ENCODE results near the gene ATXN1. TPM values are rescaled to one million over a fixed set of nuclear protein-coding genes. Genes with fewer than 3 reads are reported as not detected.
"Not testable (repeated sequence)": the region's sequence is repeated elsewhere in the genome, so short reads cannot be mapped to it uniquely, and the experiment has no call there.

The ATXN1 gene
- total and polyA plus RNA-seq, 2 of the 13 experiments (the other 11 are each of a cell fraction or from before 2014, with no cell fraction given) = 20.7 to 39.5 TPM

- intact Hi-C loops (cut with micrococcal nuclease; ENCODE audit: unreplicated experiment); H3K27ac ChIP-seq (ENCODE audit: extremely low read length, insufficient read depth, low read length); H4K20me1 ChIP-seq (ENCODE audit: insufficient read depth, low read length); H3K4me1 ChIP-seq (ENCODE audit: insufficient read depth, low read length); H3K36me3 ChIP-seq (replicated peaks in 1 of 2; ENCODE audit: control insufficient read depth in 1 of 2, insufficient read depth in 2 of 2, low read length in 2 of 2); POLR2A ChIA-PET; in situ Hi-C loops (cut with HindIII; ENCODE audit: extremely low pct_ligation_motif_present, low pct_unique_long_range_greater_than_20kb); H3K79me2 ChIP-seq (ENCODE audit: insufficient read depth, low read length); H3K9me3 ChIP-seq (ENCODE audit: low read length); H3K4me3 ChIP-seq (replicated peaks in 1 of 3; ENCODE audit: insufficient read depth in 1 of 3, low read depth in 2 of 3, low read length in 3 of 3); FAIRE-seq; BruUV-seq (replicated peaks); H3K4me2 ChIP-seq (ENCODE audit: low read depth, low read length); H3K9ac ChIP-seq (ENCODE audit: insufficient read depth, low read depth, low read length); CTCF ChIA-PET (ENCODE audit: low intra/inter-chr PET ratio, low total read pairs); ATAC-seq; DNase-seq (ENCODE audit: low spot score); H2AFZ ChIP-seq (ENCODE audit: low read length): not testable (repeated sequence)
- WGBS (ENCODE audit: low lambda C conversion rate) = 45% methylated on average over 12 of the region's 12 CpGs
- peaks cover 6 to 25% of the 10 kb centered on the region in 2 experiments; a peak in 4 of 5 replicates for H3K27me3 ChIP-seq (ENCODE audit: control insufficient read depth in 1 of 2, insufficient read depth in 2 of 2, low read length in 2 of 2)
Measured at GRCh38 chr6:16262773-16263172, 498.5 kb downstream of the ATXN1 start.

GRCh38 chr6:16260602-16261001 is 500.7 kb downstream of the ATXN1 start:
- H3K4me2 ChIP-seq (ENCODE audit: low read depth, low read length); intact Hi-C loops (cut with micrococcal nuclease; ENCODE audit: unreplicated experiment); BruUV-seq (replicated peaks); H3K4me3 ChIP-seq (replicated peaks in 1 of 3; ENCODE audit: insufficient read depth in 1 of 3, low read depth in 2 of 3, low read length in 3 of 3); H3K9me3 ChIP-seq (ENCODE audit: low read length); DNase-seq (ENCODE audit: low spot score); H3K27ac ChIP-seq (ENCODE audit: extremely low read length, insufficient read depth, low read length); H4K20me1 ChIP-seq (ENCODE audit: insufficient read depth, low read length); POLR2A ChIA-PET; H3K36me3 ChIP-seq (replicated peaks in 1 of 2; ENCODE audit: control insufficient read depth in 1 of 2, insufficient read depth in 2 of 2, low read length in 2 of 2); ATAC-seq; H3K9ac ChIP-seq (ENCODE audit: insufficient read depth, low read depth, low read length); CTCF ChIA-PET (ENCODE audit: low intra/inter-chr PET ratio, low total read pairs); in situ Hi-C loops (cut with HindIII; ENCODE audit: extremely low pct_ligation_motif_present, low pct_unique_long_range_greater_than_20kb); H3K4me1 ChIP-seq (ENCODE audit: insufficient read depth, low read length); H3K79me2 ChIP-seq (ENCODE audit: insufficient read depth, low read length); FAIRE-seq; H2AFZ ChIP-seq (ENCODE audit: low read length): not testable (repeated sequence)
- WGBS (ENCODE audit: low lambda C conversion rate) = 41% methylated on average over 9 of the region's 9 CpGs
- peaks cover 5 to 26% of the 10 kb centered on the region in 2 experiments; a peak in 4 of 5 replicates for H3K27me3 ChIP-seq (ENCODE audit: control insufficient read depth in 1 of 2, insufficient read depth in 2 of 2, low read length in 2 of 2)

- H3K4me2 ChIP-seq (ENCODE audit: low read depth, low read length); H3K36me3 ChIP-seq (replicated peaks in 1 of 2; ENCODE audit: control insufficient read depth in 1 of 2, insufficient read depth in 2 of 2, low read length in 2 of 2); H3K4me3 ChIP-seq (replicated peaks in 1 of 3; ENCODE audit: insufficient read depth in 1 of 3, low read depth in 2 of 3, low read length in 3 of 3); CTCF ChIA-PET (ENCODE audit: low intra/inter-chr PET ratio, low total read pairs); intact Hi-C loops (cut with micrococcal nuclease; ENCODE audit: unreplicated experiment); H3K4me1 ChIP-seq (ENCODE audit: insufficient read depth, low read length); H2AFZ ChIP-seq (ENCODE audit: low read length); BruUV-seq (replicated peaks); H4K20me1 ChIP-seq (ENCODE audit: insufficient read depth, low read length); FAIRE-seq; H3K79me2 ChIP-seq (ENCODE audit: insufficient read depth, low read length); in situ Hi-C loops (cut with HindIII; ENCODE audit: extremely low pct_ligation_motif_present, low pct_unique_long_range_greater_than_20kb); H3K9me3 ChIP-seq (ENCODE audit: low read length); H3K9ac ChIP-seq (ENCODE audit: insufficient read depth, low read depth, low read length); DNase-seq (ENCODE audit: low spot score); ATAC-seq; H3K27ac ChIP-seq (ENCODE audit: extremely low read length, insufficient read depth, low read length); POLR2A ChIA-PET: not testable (repeated sequence)
- peaks cover 0 to 16% of the 10 kb centered on the region in 2 experiments; a peak in 3 of 5 replicates for H3K27me3 ChIP-seq (ENCODE audit: control insufficient read depth in 1 of 2, insufficient read depth in 2 of 2, low read length in 2 of 2)
- WGBS (ENCODE audit: low lambda C conversion rate) = 21% methylated on average over 2 of the region's 3 CpGs
Measured at GRCh38 chr6:16259604-16260003, 501.7 kb downstream of the ATXN1 start.
